CD4-positive, alpha-beta T cell treated with Interleukin-6 at 100 ng/mL for 8 hours (primary cell): ENCODE data around the gene PLET1.
A peak's percentile ranks its signal among the peaks of the same experiment; 100 is the strongest.

ENCODE experiments used
- DNase-seq: peaks from one replicate; pipeline ENCODE4 v3.0.0-alpha.2; 2020; ENCODE audit warnings: mixed read lengths, low spot score

Gene PLET1

GRCh38 chr11:112238041-112238440 is 22.6 kb downstream of the PLET1 start:
- no peak for DNase-seq

GRCh38 chr11:112237451-112237850 is 23.2 kb downstream of the PLET1 start:
- no peak for DNase-seq

GRCh38 chr11:112235750-112236390 is 24.8 kb downstream of the PLET1 start:
- DNase-seq = no peak

- no peak for DNase-seq
These were observed 28.7 kb downstream of the PLET1 start for GRCh38 chr11:112231952-112232351.

- no peak for DNase-seq
These were observed 30.8 kb downstream of the PLET1 start for GRCh38 chr11:112229746-112230433.

GRCh38 chr11:112229159-112229558 is 31.5 kb downstream of the PLET1 start:
- no peak for DNase-seq

- DNase-seq = no peak
These were observed 32.0 kb downstream of the PLET1 start for GRCh38 chr11:112228706-112229105.

GRCh38 chr11:112227471-112227870 is 33.2 kb downstream of the PLET1 start:
- no peak for DNase-seq

GRCh38 chr11:112226831-112227401 is 33.7 kb downstream of the PLET1 start:
- DNase-seq = no peak

GRCh38 chr11:112226062-112226830 is 34.4 kb downstream of the PLET1 start, which contains the start of gene PTS:
PTS (plus strand) TSS chr11:112226428; CDS start chr11:112226444, 16 bp downstream.
- DNase-seq = peak; percentile 80

- DNase-seq = no peak
These were observed 35.0 kb downstream of the PLET1 start for GRCh38 chr11:112225753-112226061.

GRCh38 chr11:112223754-112224532 is 36.7 kb downstream of the PLET1 start:
- no peak for DNase-seq

GRCh38 chr11:112223121-112223520 is 37.5 kb downstream of the PLET1 start:
- DNase-seq = no peak

GRCh38 chr11:112222303-112222702 is 38.4 kb downstream of the PLET1 start:
- no peak for DNase-seq

GRCh38 chr11:112221274-112221835 is 39.3 kb downstream of the PLET1 start:
- no peak for DNase-seq

GRCh38 chr11:112219476-112220232 is 41.0 kb downstream of the PLET1 start:
- DNase-seq = peak; percentile 69

- DNase-seq = no peak
These were observed 44.0 kb downstream of the PLET1 start for GRCh38 chr11:112216561-112217105.

GRCh38 chr11:112215621-112216020 is 45.0 kb downstream of the PLET1 start:
- DNase-seq = no peak

- no peak for DNase-seq
These were observed 46.9 kb downstream of the PLET1 start for GRCh38 chr11:112213753-112214152.

- no peak for DNase-seq
These were observed 48.0 kb downstream of the PLET1 start for GRCh38 chr11:112212710-112213109.

GRCh38 chr11:112212290-112212689 is 48.4 kb downstream of the PLET1 start:
- DNase-seq = no peak
